ENCODE results near the gene DENND4C. TPM values are rescaled to one million over a fixed set of nuclear protein-coding genes. Genes with fewer than 3 reads are reported as not detected.

Gene DENND4C
- total and polyA plus RNA-seq, 2 of the 4 experiments (the other 2 are of a cell fraction), result 9.0 to 32.6 TPM

GRCh38 chr9:19252885-19253219, 22.4 kb downstream of the DENND4C start:
- H3K4ac ChIP-seq (ENCODE audit: low read depth, low read length), result no peak overlapping the region
- in situ Hi-C loops (cut with MboI; ENCODE audit: low sequenced_read_pairs) (no loop called here), dilution Hi-C loops (cut with HindIII; ENCODE audit: low sequenced_read_pairs, unreplicated experiment) (no loop called here), intact Hi-C loops (cut with micrococcal nuclease) (no loop called here)
- no TSS peak for BruUV-seq (replicated peaks)
- no peaks in the 10 kb centered on the region for H3K9me3 ChIP-seq (ENCODE audit: control insufficient read depth, insufficient read depth, low read length)
- no peaks in the 10 kb centered on the region for H3K4me1 ChIP-seq (ENCODE audit: control insufficient read depth, insufficient read depth, low read length)
- no peaks in the 10 kb centered on the region for H3K27me3 ChIP-seq (ENCODE audit: control insufficient read depth, insufficient read depth, low read length)
- peaks cover 31% of the 10 kb centered on the region for H4K20me1 ChIP-seq (ENCODE audit: insufficient read depth, low read length)
- H3K23ac ChIP-seq (ENCODE audit: low read depth, low read length), result no peak overlapping the region
- H2AK5ac ChIP-seq (ENCODE audit: low read depth, low read length), result no peak overlapping the region
- POLR2A ChIA-PET (ENCODE audit: unreplicated experiment), result no interaction called here
- H2BK20ac ChIP-seq (ENCODE audit: low read depth, low read length), result no peak overlapping the region
- H3K18ac ChIP-seq (ENCODE audit: low read depth, low read length), result no peak overlapping the region
- no peak overlapping the region for H3K4me3 ChIP-seq (ENCODE audit: insufficient read depth, low read depth, low read length)
- CTCF ChIA-PET, result no interaction called here
- no peak overlapping the region for H3K9ac ChIP-seq (ENCODE audit: low read depth, low read length)
- no peaks in the 10 kb centered on the region for H3K36me3 ChIP-seq (ENCODE audit: control insufficient read depth, insufficient read depth, low read length)
- no peak overlapping the region for H2BK15ac ChIP-seq (ENCODE audit: low read depth, low read length)
- DNase-seq, result no peak
- H3K56ac ChIP-seq (ENCODE audit: extremely low read depth, insufficient read depth, low read length), result no peak overlapping the region
- H2BK5ac ChIP-seq (ENCODE audit: low read depth, low read length, poor library complexity, severe bottlenecking), result no peak overlapping the region
- H3K79me1 ChIP-seq (ENCODE audit: low read depth in 1 of 2, low read length in 2 of 2), result peaks cover 19 to 55% of the 10 kb centered on the region in 2 experiments
- WGBS, 2 experiments (ENCODE audit: extremely low coverage in 2 of 2, insufficient read length in 1 of 2), result no CpG with 5 or more reads among the region's 4 CpGs
- no peak overlapping the region for H4K91ac ChIP-seq (ENCODE audit: insufficient read depth, low read depth, low read length)
- no peak overlapping the region for H3K4me2 ChIP-seq (ENCODE audit: low read depth, low read length)
- H4K8ac ChIP-seq (ENCODE audit: low read depth in 2 of 2, low read length in 2 of 2), result no peak overlapping the region
- H2AK9ac ChIP-seq (replicated peaks; ENCODE audit: low read depth, low read length, poor library complexity), result no peak overlapping the region
- no peak overlapping the region for H2BK120ac ChIP-seq (ENCODE audit: low read depth, low read length)
- ATAC-seq (ENCODE audit: low read depth), result no peak
- no peak overlapping the region for H3K14ac ChIP-seq (replicated peaks; ENCODE audit: low read depth, low read length)
- H2AFZ ChIP-seq (replicated peaks; ENCODE audit: low read length, poor library complexity), result no peak overlapping the region
- H4K5ac ChIP-seq (ENCODE audit: low read depth, low read length), result no peak overlapping the region
- TF ChIP-seq RFX5 (IDR thresholded peaks at IDR 0.05; ENCODE audit: low read depth, low read length) (no peak), SMC3 (IDR thresholded peaks at IDR 0.05; ENCODE audit: low read depth, low read length) (no peak)
- H3K9me1 ChIP-seq (ENCODE audit: insufficient read depth, low read length), result peaks cover 5% of the 10 kb centered on the region
- no peak overlapping the region for H3K27ac ChIP-seq (ENCODE audit: insufficient read depth, low read length)

All from IMR-90 (cell line).